Islet precursor cell (in vitro differentiated cells): ENCODE data around the gene PRM1.
A peak's percentile ranks its signal among the peaks of the same experiment; 100 is the strongest.

ENCODE experiments used
- DNase-seq: peaks from one replicate; pipeline ENCODE4 v3.0.0-alpha.2; 2018

PRM1 gene, protein sequence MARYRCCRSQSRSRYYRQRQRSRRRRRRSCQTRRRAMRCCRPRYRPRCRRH

GRCh38 chr16:11280616-11281522, at the start of gene PRM1:
Gene PRM1 (minus strand): TSS chr16:11281330. CDS start chr16:11281238, 92 bp downstream.
- no peak for DNase-seq

- DNase-seq = no peak
These were observed 49.6 kb upstream of the PRM1 start for GRCh38 chr16:11330526-11331237.

DNA sequence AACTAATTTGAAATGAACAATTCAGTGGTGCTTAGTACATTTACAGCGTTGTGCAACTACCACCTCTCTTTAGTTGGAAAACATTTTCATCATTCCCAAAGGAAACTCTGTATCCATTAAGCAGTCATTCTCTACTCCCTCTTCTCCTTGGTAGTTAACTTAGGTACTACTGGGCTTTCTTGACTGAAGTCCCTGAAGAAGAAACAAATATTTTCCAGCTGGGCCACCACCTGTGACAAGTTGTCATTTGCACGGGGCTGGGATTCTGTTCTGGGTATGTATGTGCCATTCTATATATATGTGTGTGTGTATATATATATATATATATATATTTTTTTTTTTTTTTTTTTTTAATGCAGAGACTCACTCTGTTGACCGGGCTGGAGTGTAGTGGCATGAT, 48.8 kb upstream of the PRM1 start:
- no peak for DNase-seq

DNA sequence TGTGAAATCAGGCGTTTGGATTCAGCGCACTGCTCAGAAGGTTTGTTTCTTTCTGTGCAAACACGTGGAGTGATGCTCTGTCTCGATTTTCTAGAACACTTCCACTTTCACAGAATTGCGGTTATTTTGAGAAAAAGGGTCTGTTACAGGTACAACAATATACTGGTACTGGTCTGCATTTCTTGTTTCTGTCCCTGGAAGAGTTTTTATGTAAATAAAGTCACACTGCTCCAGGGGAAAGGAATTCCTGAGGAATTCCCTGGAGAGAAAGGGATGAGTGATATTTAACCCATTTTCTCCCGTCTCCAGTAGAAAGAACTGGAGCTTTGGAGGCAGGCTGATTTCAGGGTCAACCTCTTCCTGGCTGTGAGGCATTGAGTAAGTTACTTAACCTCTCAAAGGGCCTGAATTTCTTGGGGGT, 48.0 kb upstream of the PRM1 start:
- no peak for DNase-seq

GRCh38 chr16:11328172-11329070, 47.3 kb upstream of the PRM1 start:
- DNase-seq = peak; percentile 98

- no peak for DNase-seq
These were observed 46.4 kb upstream of the PRM1 start for GRCh38 chr16:11327277-11328171.

DNA sequence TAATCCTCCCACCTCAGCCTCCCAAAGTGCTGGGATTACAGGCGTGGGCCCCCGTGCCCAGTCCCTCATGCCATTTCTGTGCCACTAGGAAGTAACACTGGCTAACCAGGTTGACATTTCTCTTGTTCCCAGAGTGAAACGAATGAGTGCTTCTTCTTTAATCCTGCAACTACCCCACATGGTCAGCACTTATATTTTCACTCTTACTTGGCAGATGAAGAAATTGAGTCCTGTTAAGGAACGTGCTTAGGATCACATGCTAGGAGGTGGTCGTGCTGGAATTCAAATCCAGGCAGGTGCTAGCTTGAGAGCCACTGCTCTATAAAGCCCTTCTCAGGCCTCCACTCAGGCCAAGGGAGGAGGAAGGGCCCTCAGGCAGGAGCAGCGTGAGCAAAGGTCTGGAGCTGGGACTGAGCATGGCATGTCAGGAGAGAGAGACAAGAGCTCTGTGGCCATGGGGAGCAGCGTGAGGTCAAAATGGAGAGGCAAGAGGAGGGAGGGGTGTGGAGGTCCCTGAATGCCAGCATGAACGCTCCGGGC, 45.7 kb upstream of the PRM1 start:
- DNase-seq = no peak

- no peak for DNase-seq
These were observed 45.1 kb upstream of the PRM1 start for GRCh38 chr16:11326084-11326736.

GRCh38 chr16:11325404-11326083, 44.4 kb upstream of the PRM1 start:
- no peak for DNase-seq

GRCh38 chr16:11323551-11324336, 42.6 kb upstream of the PRM1 start:
- DNase-seq = no peak

- no peak for DNase-seq
These were observed 41.7 kb upstream of the PRM1 start for GRCh38 chr16:11322823-11323222.

GRCh38 chr16:11321662-11322061, 40.5 kb upstream of the PRM1 start:
- DNase-seq = no peak

DNA sequence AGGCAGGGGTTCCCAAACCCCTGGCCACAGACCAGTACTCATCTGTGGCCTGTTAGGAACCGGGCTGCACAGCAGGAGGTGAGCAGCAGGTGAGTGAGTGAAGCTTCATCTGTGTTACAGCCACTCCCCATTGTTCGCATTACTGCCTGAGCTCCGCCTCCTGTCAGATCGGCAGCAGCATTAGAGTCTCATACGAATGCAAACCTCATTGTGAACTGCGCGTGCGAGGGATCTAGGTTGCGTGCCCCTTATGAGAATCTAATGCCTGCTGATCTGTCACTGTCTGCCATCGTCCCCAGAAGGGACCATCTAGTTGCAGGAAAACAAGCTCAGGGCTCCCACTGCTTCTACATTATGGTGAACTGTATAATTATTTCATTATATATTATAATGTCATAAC, 39.0 kb upstream of the PRM1 start:
- DNase-seq = no peak

DNA sequence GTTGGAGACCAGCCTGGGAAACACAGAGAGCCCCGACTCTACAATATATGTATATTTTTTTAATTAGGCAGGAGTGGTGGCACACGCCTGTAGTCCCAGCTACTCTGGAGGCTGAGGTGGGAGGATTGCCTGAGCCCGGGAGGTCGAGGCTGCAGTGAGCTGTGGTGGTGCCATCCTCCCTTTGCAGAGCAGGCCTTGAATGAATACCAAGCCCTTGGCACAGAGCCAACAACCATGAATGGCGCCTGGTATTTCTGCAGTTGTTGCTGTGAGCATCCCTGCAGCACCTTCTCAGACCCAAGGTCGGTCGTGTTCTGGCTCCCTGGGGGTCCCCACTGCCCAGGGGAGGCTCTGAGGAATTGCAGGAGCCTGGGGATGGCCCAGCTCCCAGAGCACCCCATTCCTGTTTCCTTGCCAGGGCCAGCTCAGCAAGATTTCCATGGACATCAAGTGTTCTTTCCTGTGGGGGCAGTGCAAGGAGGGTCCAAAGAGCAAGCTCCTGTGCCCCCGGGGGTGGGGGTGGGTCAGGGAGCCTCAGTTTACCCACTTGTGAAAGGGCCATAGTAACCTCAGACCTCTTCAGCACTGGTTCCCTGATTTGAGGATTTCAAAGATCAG, 38.5 kb upstream of the PRM1 start:
- DNase-seq = no peak

GRCh38 chr16:11318817-11319216, 37.7 kb upstream of the PRM1 start:
- DNase-seq = no peak

DNA sequence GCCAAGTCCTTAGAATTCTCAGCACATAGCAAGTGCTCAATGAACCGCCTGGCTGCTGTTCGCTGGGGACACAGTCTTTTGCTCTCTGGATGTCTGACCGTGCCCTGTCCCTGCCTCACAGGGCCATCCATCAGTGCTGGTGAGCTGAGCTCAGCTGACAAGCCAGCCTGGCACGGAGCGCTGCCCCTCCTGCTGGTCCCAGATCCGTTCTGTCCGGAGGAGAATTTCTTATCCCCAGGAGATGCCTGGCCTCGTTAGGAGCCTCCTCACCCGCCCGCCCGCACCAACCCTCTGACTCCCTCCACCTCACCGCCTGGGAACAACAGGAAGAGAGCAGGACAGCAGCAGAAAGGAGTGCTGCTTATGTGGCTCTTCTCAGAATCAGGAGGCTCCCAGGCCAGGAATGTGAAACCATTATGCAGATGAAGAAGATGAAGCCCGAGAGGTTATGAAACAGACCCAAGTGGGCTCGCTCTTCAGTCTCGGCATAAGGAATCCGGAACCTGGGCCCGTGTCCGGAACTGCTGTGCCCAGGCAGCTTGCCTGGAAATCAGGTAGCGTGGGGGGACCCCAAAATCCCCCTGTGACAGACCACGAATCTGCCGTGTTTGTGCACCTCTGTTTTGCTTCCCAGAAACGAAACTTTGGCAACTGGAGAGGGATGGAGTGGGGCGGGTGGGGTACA, 35.3 kb upstream of the PRM1 start:
- DNase-seq = peak; percentile 97

DNA sequence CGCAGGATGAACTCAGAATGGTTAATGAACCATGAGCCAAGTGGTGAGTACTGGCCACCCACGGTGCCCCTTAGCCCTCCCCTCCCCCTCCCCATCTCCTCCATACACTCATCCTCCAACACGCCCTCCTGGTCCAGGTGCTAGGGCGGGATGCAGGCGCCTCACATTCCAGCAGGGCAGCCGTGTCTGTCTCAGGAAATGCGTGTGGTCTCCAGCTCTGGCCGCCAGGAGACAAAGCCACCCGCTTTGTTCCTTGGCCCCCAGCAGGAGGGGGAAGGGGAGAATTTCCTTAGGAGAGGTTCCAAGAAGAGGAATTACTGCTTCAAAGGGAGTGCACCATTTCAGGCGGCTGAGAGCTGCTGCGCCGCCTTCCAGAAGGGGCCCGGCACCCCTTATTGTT, 34.4 kb upstream of the PRM1 start:
- DNase-seq = peak; percentile 98

- no peak for DNase-seq
These were observed 33.3 kb upstream of the PRM1 start for GRCh38 chr16:11314309-11314894.
